Neural cell (in vitro differentiated cells): ENCODE results near the gene YPEL2. TPM values are rescaled to one million over a fixed set of nuclear protein-coding genes. Genes with fewer than 3 reads are reported as not detected.

Experiments
- H2AFZ ChIP-seq: fragments of 200-600, 300-800 bp; sonication (generic), shearing (Covaris generic); 2 replicates; pipeline ENCODE4 v1.6.0; 2014; ENCODE audit warnings: low read depth, mild to moderate bottlenecking, antibody characterized with exemption, low read length, moderate library complexity
- H3F3A ChIP-seq: fragments of 200-600 bp; shearing (Covaris generic); 2 replicates; pipeline ENCODE4 v1.6.1; 2016; ENCODE audit warnings: mild to moderate bottlenecking, moderate library complexity, mixed read lengths, antibody characterized with exemption, low read length; ENCODE audit not compliant: insufficient read depth, poor library complexity, severe bottlenecking
- H3K27ac ChIP-seq: fragments of 200-600, 300-800 bp; sonication (generic), shearing (Covaris generic); 2 replicates; pipeline ENCODE4 v1.5.1; 2014; ENCODE audit warnings: mild to moderate bottlenecking, low read length, moderate library complexity
- H3K27me3 ChIP-seq: fragments of 300-800, 200-600 bp; sonication (generic), shearing (Covaris generic); 2 replicates; pipeline ENCODE4 v1.6.0; 2014; ENCODE audit warnings: mild to moderate bottlenecking, low read depth, low read length, moderate library complexity; ENCODE audit not compliant: insufficient read depth
- H3K36me3 ChIP-seq: fragments of 300-800, 200-600 bp; sonication (generic), shearing (Covaris generic); 2 replicates; pipeline ENCODE4 v1.5.1; 2014; ENCODE audit warnings: mild to moderate bottlenecking, antibody characterized with exemption, low read length, moderate library complexity; ENCODE audit not compliant: insufficient read depth
- H3K4me2 ChIP-seq: fragments of 300-800, 200-600 bp; sonication (generic), shearing (Covaris generic); 2 replicates; pipeline ENCODE4 v1.6.0; 2014; ENCODE audit warnings: mild to moderate bottlenecking, low read length
- H3K4me3 ChIP-seq: fragments of 300-800, 200-600 bp; sonication (generic), shearing (Covaris generic); 2 replicates; pipeline ENCODE4 v1.5.1; 2014; ENCODE audit warnings: mild to moderate bottlenecking, low read length, moderate library complexity
- H3K79me2 ChIP-seq: fragments of 200-600 bp; shearing (Covaris generic); replicated peaks from 2 replicates; pipeline ENCODE4 v1.6.0; 2014; ENCODE audit warnings: mild to moderate bottlenecking, low read length, moderate library complexity; ENCODE audit not compliant: insufficient read depth
- H3K9ac ChIP-seq: fragments of 300-800, 200-600 bp; sonication (generic), shearing (Covaris generic); 2 replicates; pipeline ENCODE4 v1.6.1; 2016; ENCODE audit warnings: mild to moderate bottlenecking, low read length, mixed read lengths
- H3K9me2 ChIP-seq: fragments of 200-600 bp; shearing (Covaris generic); 2 replicates; pipeline ENCODE4 v1.6.1; 2016; ENCODE audit warnings: mild to moderate bottlenecking, low read length, mixed read lengths; ENCODE audit not compliant: insufficient read depth
- H3K9me3 ChIP-seq: fragments of 200-600, 300-800 bp; sonication (generic), shearing (Covaris generic); 2 replicates; pipeline ENCODE4 v1.6.1; 2016; ENCODE audit warnings: mild to moderate bottlenecking, mixed run types, low read length, moderate library complexity, mixed read lengths
- H4K20me1 ChIP-seq: fragments of 200-600 bp; shearing (Covaris generic); 2 replicates; pipeline ENCODE4 v1.6.1; 2016; ENCODE audit warnings: mild to moderate bottlenecking, mixed run types; ENCODE audit not compliant: insufficient read depth
- EP300 ChIP-seq: fragments of 450-650 bp; conservative IDR thresholded peaks from 2 replicates; pipeline ENCODE4 v1.6.1; 2014; ENCODE audit warnings: antibody characterized with exemption, mild to moderate bottlenecking, moderate library complexity; ENCODE audit not compliant: poor library complexity, severe bottlenecking
- EZH2 ChIP-seq: fragments of 200-600, 300-800 bp; shearing (Covaris generic), sonication (generic); IDR thresholded peaks from 2 replicates; pipeline ENCODE4 v1.6.1; 2014; ENCODE audit warnings: antibody characterized with exemption, low read length, borderline replicate concordance, mild to moderate bottlenecking; ENCODE audit not compliant: insufficient read depth, poor library complexity, severe bottlenecking
- MXI1 ChIP-seq: fragments of 450-650 bp; conservative IDR thresholded peaks from 2 replicates; pipeline ENCODE4 v1.6.1; 2014; ENCODE audit warnings: antibody characterized with exemption, mild to moderate bottlenecking; ENCODE audit not compliant: poor library complexity, severe bottlenecking
- POLR2AphosphoS5 ChIP-seq: IDR thresholded peaks from 2 replicates; pipeline ENCODE4 v1.6.1; 2012
- REST ChIP-seq: IDR thresholded peaks from 2 replicates; pipeline ENCODE4 v1.6.1; 2012; ENCODE audit warnings: borderline replicate concordance
- SMC3 ChIP-seq: fragments of 450-650 bp; conservative IDR thresholded peaks from 2 replicates; pipeline ENCODE4 v1.6.1; 2014; ENCODE audit warnings: antibody characterized with exemption, mild to moderate bottlenecking, moderate library complexity; ENCODE audit not compliant: poor library complexity
- TAF1 ChIP-seq: IDR thresholded peaks from 2 replicates; pipeline ENCODE4 v1.6.1; 2012; ENCODE audit warnings: low read depth
- polyA plus RNA-seq: library from polyadenylated mRNA; depleted of rRNA; stranded (reverse); fragments of >200 nt; gene quantifications from 2 replicates; pipeline ENCODE4 v1.2.3, GENCODE V29; 2014
- TF ChIP-seq, protein P1 (sequence below): fragments of 450-650 bp; IDR thresholded peaks from 2 replicates; pipeline ENCODE4 v1.5.1; 2014; ENCODE audit warnings: antibody characterized with exemption, mild to moderate bottlenecking, moderate library complexity; ENCODE audit not compliant: poor library complexity, severe bottlenecking

The YPEL2 gene
- polyA plus RNA-seq, 1 donor from 2014 or later = 17.0 TPM

DNA sequence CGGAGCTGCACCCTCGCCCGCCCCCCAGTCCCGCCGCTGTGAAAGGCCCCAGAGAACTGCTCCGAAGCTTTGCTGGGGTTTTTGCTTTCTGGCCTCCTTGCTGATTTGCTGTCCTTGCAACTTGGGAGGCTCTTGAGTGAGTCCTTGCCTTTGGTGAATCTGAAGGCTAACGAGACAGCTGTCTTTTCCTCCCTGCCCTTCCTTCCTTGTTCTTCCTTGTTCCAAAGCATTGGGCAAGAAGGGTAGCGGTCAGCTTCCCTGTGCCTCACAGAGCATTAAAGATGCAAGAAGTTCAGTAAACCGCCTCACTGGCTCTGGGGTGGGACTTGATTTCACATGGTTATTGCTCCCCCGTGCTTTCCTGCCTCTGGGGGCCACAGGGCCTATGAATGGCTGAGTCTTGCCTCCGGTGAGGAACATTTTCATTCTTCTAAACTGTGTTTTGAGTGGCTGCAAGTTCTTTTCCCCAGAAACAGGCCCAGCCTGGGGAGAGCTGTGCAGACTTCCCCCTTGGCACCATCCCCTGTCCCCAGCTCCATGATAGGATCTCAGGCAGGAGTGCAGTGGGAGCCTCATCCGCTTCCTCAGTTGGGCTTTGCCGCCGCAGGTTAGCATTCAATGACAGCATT, 1.4 kb downstream of the YPEL2 start:
- no peak overlapping the region for H2AFZ ChIP-seq
- H3K27ac ChIP-seq = no peak overlapping the region
- peaks cover 4% of the 10 kb centered on the region for H3K79me2 ChIP-seq
- no peaks in the 10 kb centered on the region for H4K20me1 ChIP-seq
- no peaks in the 10 kb centered on the region for H3K27me3 ChIP-seq
- peak overlapping the region; percentile 87 for H3K4me3 ChIP-seq
- peak overlapping the region; percentile 69 for H3K4me2 ChIP-seq
- H3K9me3 ChIP-seq = no peaks in the 10 kb centered on the region
- H3K36me3 ChIP-seq = no peaks in the 10 kb centered on the region
- no peaks in the 10 kb centered on the region for H3K9me2 ChIP-seq
- TF ChIP-seq REST (no peak), EZH2 (no peak), MXI1 (no peak), SMC3 (no peak), TAF1 (no peak)
- H3K9ac ChIP-seq = peak overlapping the region; percentile 64
- H3F3A ChIP-seq = no peaks in the 10 kb centered on the region

DNA sequence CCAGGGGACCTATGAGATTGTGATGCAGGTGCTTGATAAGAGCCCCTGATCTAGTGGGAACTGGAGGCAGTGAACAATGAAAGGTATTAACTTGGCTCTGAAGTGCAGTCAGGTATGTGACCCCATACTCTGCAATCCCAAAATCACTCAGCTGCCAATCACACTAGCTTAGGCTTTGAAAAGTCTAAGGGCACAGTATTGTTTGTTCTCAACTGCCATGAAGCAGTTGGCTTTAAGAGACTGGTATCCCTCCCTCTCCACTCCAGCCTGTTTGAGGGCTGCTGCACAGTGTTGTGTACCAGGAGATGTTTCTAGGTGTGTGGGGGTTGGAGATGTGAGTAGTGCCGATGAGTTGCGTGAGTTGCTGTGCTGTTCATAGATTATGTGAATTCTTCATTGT, 2.4 kb downstream of the YPEL2 start:
- Histone ChIP-seq H4K20me1 (no peaks in the 10 kb centered on the region), H2AFZ (no peak overlapping the region), H3K9me2 (no peaks in the 10 kb centered on the region), H3K4me3 (no peak overlapping the region), H3K9ac (no peak overlapping the region), H3K4me2 (no peak overlapping the region), H3K79me2 (peaks cover 4% of the 10 kb centered on the region), H3K27me3 (no peaks in the 10 kb centered on the region), H3K9me3 (no peaks in the 10 kb centered on the region), H3K36me3 (no peaks in the 10 kb centered on the region), H3K27ac (no peak overlapping the region), H3F3A (no peaks in the 10 kb centered on the region)
- TF ChIP-seq, protein P1, sequence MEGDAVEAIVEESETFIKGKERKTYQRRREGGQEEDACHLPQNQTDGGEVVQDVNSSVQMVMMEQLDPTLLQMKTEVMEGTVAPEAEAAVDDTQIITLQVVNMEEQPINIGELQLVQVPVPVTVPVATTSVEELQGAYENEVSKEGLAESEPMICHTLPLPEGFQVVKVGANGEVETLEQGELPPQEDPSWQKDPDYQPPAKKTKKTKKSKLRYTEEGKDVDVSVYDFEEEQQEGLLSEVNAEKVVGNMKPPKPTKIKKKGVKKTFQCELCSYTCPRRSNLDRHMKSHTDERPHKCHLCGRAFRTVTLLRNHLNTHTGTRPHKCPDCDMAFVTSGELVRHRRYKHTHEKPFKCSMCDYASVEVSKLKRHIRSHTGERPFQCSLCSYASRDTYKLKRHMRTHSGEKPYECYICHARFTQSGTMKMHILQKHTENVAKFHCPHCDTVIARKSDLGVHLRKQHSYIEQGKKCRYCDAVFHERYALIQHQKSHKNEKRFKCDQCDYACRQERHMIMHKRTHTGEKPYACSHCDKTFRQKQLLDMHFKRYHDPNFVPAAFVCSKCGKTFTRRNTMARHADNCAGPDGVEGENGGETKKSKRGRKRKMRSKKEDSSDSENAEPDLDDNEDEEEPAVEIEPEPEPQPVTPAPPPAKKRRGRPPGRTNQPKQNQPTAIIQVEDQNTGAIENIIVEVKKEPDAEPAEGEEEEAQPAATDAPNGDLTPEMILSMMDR = no peak
- no peak for TF ChIP-seq REST
- no peak for TF ChIP-seq TAF1
- no peak for TF ChIP-seq MXI1
- no peak for TF ChIP-seq POLR2AphosphoS5
- TF ChIP-seq SMC3 = no peak
- no peak for TF ChIP-seq EP300
